GM18517 (cell line): Measurements from ENCODE around the gene LIM2.
A peak's percentile ranks its signal among the peaks of the same experiment; 100 is the strongest.
"Not testable (repeated sequence)": the region's sequence is repeated elsewhere in the genome, so short reads cannot be mapped to it uniquely, and the experiment has no call there.

Source experiments
- ATAC-seq: cut with Tn5 transposase; IDR thresholded peaks from one replicate; pipeline ENCODE4 v1.9.1; 2021; ENCODE audit warnings: mild to moderate bottlenecking, moderate library complexity; ENCODE audit not compliant: unreplicated experiment

The LIM2 gene, protein sequence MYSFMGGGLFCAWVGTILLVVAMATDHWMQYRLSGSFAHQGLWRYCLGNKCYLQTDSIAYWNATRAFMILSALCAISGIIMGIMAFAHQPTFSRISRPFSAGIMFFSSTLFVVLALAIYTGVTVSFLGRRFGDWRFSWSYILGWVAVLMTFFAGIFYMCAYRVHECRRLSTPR

GRCh38 chr19:51387924-51388389, at the start of gene LIM2:
Gene LIM2, minus strand, starts transcription at chr19:51387974. Its CDS starts 531 bp downstream, at chr19:51387443.
- no peak for ATAC-seq

- ATAC-seq = no peak
These were observed 46.7 kb upstream of the LIM2 start for GRCh38 chr19:51434456-51434855.

- ATAC-seq = no peak
These were observed 45.3 kb upstream of the LIM2 start for GRCh38 chr19:51433043-51433442.

GRCh38 chr19:51431124-51431523, 43.4 kb upstream of the LIM2 start:
- ATAC-seq = no peak

- ATAC-seq = no peak
These were observed 42.4 kb upstream of the LIM2 start for GRCh38 chr19:51430221-51430620.

GRCh38 chr19:51427201-51427600, 39.4 kb upstream of the LIM2 start:
- ATAC-seq = no peak

DNA sequence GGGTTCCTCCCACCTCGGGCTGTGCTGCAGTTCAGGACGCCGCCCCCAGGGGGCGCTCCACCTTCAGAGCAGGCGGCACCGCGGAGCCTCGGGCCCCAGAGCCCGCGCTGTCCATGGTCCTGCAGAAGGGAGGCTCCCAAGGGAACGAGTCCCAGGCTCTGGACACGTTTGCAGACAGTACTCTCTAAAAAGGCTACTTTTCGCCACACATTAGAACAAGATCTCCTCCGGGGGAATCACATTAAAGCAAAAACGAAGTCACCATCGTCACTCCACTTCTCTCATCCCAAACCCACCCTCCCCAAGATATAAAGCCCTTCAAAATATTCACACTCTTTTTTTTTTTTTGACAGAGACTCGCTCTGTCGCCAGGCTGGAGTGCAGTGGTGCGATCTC, 34.3 kb upstream of the LIM2 start:
- ATAC-seq = no peak

GRCh38 chr19:51421229-51422052, 33.7 kb upstream of the LIM2 start:
- ATAC-seq = no peak

- ATAC-seq = not testable (repeated sequence)
These were observed 32.7 kb upstream of the LIM2 start for GRCh38 chr19:51420511-51420910.

DNA sequence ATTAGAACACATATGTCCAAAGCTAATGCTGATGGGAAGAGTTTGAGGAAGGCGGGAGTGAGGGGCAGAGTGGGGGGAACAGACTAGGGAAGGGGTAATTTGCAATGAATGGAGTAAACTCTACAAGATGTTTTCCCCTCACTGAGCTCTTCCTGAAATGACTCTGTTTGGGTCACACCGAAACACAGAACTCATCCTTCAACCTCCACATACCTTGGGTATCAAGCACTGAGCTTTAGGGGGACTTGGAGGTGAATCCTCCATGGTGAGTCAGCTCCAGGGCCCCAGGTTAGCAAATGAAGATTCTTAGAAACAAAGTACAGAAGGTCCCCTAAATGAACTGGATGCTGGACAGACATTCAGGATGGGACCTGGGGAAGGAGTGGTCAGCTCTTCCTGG, 30.9 kb upstream of the LIM2 start:
- ATAC-seq = no peak

GRCh38 chr19:51417810-51418157, 30.0 kb upstream of the LIM2 start:
- peak; percentile 35 for ATAC-seq

- peak; percentile 69 for ATAC-seq
These were observed 29.5 kb upstream of the LIM2 start, which contains the start of gene SIGLEC10 for GRCh38 chr19:51417107-51417809. Gene SIGLEC10, minus strand, starts transcription at chr19:51417642. Its CDS starts 61 bp downstream, at chr19:51417581.

GRCh38 chr19:51416422-51416821, 28.6 kb upstream of the LIM2 start:
- not testable (repeated sequence) for ATAC-seq

- no peak for ATAC-seq
These were observed 27.4 kb upstream of the LIM2 start for GRCh38 chr19:51415187-51415586.

DNA sequence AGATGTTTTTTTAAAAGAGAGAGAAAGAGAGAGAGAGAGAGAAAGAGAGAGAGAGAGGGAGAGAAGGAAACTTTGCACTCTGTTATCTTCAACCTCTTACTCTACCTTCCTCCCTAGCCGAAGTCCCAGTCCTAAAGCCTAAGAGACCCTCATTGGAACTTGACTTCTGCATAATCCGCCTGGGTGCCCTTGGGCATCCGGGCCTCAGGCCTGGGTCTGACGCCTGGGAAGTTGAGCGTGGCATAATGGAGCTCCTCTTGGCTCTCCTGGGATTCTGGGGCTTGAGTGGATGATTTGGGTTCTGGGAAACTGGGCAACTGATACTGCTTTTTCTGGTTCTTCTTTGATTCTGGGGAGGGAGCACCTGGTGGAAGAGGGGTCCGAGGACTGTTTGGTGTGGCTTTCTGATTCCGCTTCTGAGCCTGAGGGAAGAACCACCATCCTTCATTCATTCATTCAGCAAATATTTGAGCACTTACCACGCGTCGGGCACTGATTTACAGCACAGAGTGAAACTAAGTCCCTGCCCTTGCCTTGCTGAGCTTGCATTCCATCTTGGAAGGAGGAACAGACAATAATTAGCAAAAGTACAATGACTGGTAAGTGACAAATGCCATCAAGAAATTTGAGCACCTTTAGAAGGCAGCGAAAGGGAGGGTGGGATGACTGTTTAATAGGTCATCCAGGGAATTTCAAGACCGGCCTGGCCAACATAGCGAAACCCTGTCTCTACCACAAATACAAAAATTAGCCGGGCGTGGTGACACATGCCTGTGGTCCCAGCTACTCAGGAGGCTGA, 23.4 kb upstream of the LIM2 start:
- ATAC-seq = no peak

DNA sequence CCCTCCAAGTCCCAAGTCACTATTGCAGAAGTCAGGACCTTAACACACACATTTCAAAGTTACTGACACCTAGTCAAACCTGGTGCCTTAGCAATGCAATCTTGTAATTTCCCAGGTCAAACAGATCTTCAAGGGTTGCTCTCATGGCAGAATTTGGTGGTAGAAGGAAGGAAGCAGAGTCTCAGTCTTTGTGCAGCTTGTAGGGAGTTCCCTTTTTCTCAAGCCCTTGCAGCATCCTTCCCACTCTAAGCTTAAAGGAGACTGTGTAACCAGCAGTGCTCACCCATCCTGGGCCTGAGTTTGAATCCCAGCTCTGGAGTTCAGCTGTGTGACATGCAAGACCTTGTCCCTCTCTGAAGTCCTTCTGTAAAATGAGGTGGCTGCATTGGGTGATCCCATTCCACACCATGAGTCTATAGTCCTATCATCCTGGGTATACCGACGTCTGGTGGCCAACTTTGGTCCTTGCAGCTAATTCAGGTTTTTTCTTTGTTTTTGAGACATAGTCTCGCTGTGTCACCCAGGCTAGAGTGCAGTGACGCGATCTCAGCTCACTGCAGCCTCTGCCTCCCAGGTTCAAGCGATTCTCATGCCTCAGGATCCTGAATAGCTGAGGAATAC, 19.8 kb upstream of the LIM2 start:
- no peak for ATAC-seq

GRCh38 chr19:51402117-51402516, 14.3 kb upstream of the LIM2 start:
- no peak for ATAC-seq

DNA sequence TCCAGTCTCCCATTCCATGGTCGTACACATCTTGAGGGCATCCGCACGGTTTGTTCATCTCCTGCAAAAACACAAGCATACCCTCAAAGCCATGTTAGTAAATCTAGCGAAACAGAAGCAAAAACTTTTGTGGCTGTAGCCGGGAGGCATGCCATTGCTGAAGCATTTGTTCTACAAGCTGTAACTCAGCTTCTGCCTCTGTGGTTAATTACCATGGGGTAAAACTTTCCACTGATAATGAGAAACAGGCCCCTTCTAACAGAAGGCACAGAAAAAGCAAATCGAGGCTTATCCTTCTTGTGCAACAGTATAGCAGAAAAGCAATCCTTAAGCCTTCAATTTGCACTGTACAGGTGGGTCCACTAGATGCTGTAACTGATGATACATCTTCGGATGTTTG, 12.2 kb upstream of the LIM2 start:
- not testable (repeated sequence) for ATAC-seq

DNA sequence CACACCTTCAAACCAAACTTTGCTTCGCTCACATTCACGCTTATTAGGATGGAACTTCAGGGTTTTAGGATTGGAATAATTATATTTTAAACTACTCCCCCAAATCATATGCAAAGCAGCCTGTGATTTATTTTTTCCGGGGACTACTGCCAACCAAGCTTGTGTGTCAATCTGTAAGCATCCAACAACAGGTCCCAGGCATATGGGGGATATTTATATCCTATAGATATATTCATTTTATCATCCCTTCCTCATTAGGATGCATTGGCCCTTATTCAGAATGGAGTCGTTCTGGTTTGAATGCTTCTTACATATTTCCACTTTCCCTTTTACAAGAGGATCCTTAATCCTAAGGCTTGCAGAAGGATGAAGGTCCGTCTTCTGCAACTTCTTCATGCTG, 11.5 kb upstream of the LIM2 start:
- ATAC-seq = no peak

DNA sequence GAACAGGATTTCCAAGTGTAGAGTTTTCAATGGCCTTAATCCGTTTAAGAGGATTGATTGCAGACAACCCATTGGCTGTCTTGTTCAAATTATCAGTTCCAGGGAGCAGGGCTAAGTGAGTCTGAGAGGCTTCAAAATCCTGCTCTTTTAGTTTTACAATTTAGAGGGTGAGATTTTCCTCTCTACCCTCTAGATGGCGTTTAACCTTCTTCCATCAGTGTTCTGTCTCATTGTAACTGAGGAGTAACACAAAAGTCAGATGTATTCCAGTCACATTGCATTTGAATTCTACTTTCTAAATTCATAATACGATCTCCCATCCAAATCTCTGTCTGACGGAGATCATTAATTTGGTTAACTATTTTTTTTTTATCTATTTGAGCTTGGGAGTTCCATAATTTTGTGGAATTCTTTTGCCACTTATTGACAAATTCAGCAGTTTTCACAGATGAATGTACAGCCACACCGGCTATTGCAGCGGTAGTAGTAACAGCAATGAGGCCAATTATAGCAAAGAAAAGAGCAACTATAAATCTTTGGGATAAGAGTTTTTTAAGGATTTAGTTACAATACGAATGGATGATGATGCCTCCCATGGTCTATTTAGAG, 10.4 kb upstream of the LIM2 start:
- ATAC-seq = no peak
